A673 (cell line): ENCODE results near the gene CCL17.

Experiments used
- EZH2 ChIP-seq: fragments of 200-600 bp; sonication (generic); IDR thresholded peaks from 2 replicates; pipeline ENCODE4 v1.6.1; 2017; ENCODE audit warnings: borderline replicate concordance, low read depth, mild to moderate bottlenecking, mixed read lengths, antibody characterized with exemption, low read length; ENCODE audit not compliant: poor library complexity, severe bottlenecking
- TF ChIP-seq, protein P1 (sequence below): fragments of 300-800, 200-600 bp; sonication (generic); conservative IDR thresholded peaks from 2 replicates; pipeline ENCODE4 v1.5.1; 2017; ENCODE audit warnings: low read depth, mild to moderate bottlenecking, antibody characterized with exemption, low read length, moderate library complexity, mixed read lengths

DNA sequence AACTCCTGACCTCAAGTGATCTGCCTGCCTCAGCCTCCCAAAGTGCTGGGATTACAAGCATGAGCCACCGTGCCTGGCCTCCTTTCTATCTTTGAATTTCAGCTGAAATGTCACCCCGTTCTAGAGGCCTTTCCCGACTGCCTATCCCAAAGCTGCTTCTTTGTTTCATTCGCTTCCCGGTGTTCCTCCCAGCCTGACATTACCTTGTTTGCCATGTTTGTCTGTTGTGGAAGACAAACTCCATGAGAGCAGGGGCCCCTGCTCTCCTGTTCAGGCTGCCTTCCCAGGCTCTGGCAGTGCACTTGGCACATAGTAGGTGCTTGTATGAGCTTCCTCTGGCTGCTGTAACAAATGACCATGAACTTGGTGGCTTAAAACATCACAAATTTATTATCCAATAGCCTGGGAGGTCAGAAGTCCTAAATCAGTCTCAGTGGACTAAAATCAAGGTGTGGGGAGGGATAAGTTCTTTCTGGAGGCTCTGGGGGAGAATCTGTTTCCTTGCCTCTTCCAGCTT, 48.6 kb upstream of the CCL17 start:
- TF ChIP-seq, protein P1, sequence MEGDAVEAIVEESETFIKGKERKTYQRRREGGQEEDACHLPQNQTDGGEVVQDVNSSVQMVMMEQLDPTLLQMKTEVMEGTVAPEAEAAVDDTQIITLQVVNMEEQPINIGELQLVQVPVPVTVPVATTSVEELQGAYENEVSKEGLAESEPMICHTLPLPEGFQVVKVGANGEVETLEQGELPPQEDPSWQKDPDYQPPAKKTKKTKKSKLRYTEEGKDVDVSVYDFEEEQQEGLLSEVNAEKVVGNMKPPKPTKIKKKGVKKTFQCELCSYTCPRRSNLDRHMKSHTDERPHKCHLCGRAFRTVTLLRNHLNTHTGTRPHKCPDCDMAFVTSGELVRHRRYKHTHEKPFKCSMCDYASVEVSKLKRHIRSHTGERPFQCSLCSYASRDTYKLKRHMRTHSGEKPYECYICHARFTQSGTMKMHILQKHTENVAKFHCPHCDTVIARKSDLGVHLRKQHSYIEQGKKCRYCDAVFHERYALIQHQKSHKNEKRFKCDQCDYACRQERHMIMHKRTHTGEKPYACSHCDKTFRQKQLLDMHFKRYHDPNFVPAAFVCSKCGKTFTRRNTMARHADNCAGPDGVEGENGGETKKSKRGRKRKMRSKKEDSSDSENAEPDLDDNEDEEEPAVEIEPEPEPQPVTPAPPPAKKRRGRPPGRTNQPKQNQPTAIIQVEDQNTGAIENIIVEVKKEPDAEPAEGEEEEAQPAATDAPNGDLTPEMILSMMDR = no peak
- no peak for TF ChIP-seq EZH2
